AG08395 (cell line): ENCODE results near the gene TIAM1.
"Not testable (repeated sequence)": the region's sequence is repeated elsewhere in the genome, so short reads cannot be mapped to it uniquely, and the experiment has no call there.

ENCODE experiments used
- DNase-seq: peaks from one replicate; pipeline ENCODE4 v3.0.0; 2012; ENCODE audit warnings: mixed read lengths, low spot score

TIAM1 gene

GRCh38 chr21:31252091-31252490 is 92.0 kb downstream of the TIAM1 start:
- no peak for DNase-seq

- no peak for DNase-seq
Measured at GRCh38 chr21:31251686-31252085, 92.4 kb downstream of the TIAM1 start.

- DNase-seq, result no peak
Measured at GRCh38 chr21:31248598-31248997, 95.5 kb downstream of the TIAM1 start.

- no peak for DNase-seq
Measured at GRCh38 chr21:31243611-31244010, 100.5 kb downstream of the TIAM1 start.

- no peak for DNase-seq
Measured at GRCh38 chr21:31236528-31236927, 107.5 kb downstream of the TIAM1 start.

GRCh38 chr21:31235671-31236450 is 108.2 kb downstream of the TIAM1 start:
- no peak for DNase-seq

- no peak for DNase-seq
Measured at GRCh38 chr21:31234936-31235335, 109.1 kb downstream of the TIAM1 start.

- no peak for DNase-seq
Measured at GRCh38 chr21:31233711-31234110, 110.3 kb downstream of the TIAM1 start.

- DNase-seq, result no peak
Measured at GRCh38 chr21:31232344-31232743, 111.7 kb downstream of the TIAM1 start.

- no peak for DNase-seq
Measured at GRCh38 chr21:31230937-31231336, 113.1 kb downstream of the TIAM1 start.

GRCh38 chr21:31228723-31229122 is 115.3 kb downstream of the TIAM1 start:
- DNase-seq, result not testable (repeated sequence)

GRCh38 chr21:31225713-31226112 is 118.3 kb downstream of the TIAM1 start:
- DNase-seq, result no peak

- DNase-seq, result no peak
Measured at GRCh38 chr21:31222142-31222541, 121.9 kb downstream of the TIAM1 start.

- DNase-seq, result no peak
Measured at GRCh38 chr21:31221043-31221442, 123.0 kb downstream of the TIAM1 start.

GRCh38 chr21:31220575-31220974 is 123.5 kb downstream of the TIAM1 start:
- peak; percentile 41 for DNase-seq

GRCh38 chr21:31218830-31219608 is 125.0 kb downstream of the TIAM1 start:
- peak; percentile 37 for DNase-seq

- no peak for DNase-seq
Measured at GRCh38 chr21:31216206-31216605, 127.9 kb downstream of the TIAM1 start.

GRCh38 chr21:31213787-31214186 is 130.3 kb downstream of the TIAM1 start:
- DNase-seq, result no peak

- no peak for DNase-seq
Measured at GRCh38 chr21:31211836-31212235, 132.2 kb downstream of the TIAM1 start.

GRCh38 chr21:31205412-31205811 is 138.6 kb downstream of the TIAM1 start:
- no peak for DNase-seq

- DNase-seq, result no peak
Measured at GRCh38 chr21:31204801-31205200, 139.3 kb downstream of the TIAM1 start.

- no peak for DNase-seq
Measured at GRCh38 chr21:31203431-31204054, 140.5 kb downstream of the TIAM1 start.

- peak; percentile 48 for DNase-seq
Measured at GRCh38 chr21:31201548-31201947, 142.5 kb downstream of the TIAM1 start.
